Stimulated activated CD4-positive, alpha-beta T cell treated with anti-CD3 and anti-CD28 coated beads, Interleukin-1b, Interleukin-23, amount 100 ng/mL, for 1 hour (primary cell): ENCODE measurements around the gene SHISAL1.

Experiments used
- DNase-seq, 2 donors: peaks; one replicate each; pipeline ENCODE4 v3.0.0-alpha.2; 2020; ENCODE audit warnings: low read depth in 2 of 2

SHISAL1 gene

DNA sequence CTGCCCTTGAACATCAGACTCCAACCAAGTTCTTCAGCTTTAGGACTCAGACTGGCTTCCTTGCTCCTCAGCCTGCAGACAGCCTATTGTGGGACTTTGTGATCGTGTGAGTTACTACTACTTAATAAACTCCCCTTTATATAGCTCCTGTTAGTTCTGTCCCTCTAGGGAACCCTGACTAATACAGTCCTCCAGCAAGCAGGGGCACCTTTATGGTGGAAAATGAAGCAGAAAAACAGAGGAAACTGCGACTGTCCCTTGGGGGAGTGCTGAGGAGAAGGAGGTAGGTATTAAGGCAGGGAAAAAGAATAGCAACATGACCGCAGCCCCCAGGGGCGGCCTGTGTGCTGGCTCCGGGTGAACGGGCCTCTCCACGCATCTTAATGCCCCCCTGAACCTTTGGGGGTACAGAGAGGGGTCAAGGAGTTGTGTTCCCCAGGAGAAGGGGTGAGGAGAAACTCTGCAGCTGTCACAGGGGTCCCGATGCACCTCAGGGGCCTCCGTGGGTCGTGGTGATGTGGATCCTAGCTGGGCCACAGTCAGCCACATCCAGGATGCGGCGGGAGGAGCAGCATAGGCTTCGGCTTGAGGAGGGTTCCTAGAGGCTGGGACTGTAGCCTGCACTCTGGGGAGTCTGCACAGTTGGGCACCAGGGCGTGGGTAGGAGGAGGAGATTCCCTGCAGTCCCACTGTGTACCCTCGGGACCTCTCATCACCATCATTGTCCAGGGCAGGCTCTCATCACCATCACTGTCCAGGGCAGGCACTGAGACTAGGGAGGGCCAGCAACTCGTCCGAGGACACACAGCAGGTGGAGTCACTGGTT lies 34.3 kb downstream of the SHISAL1 start:
- DNase-seq, result no peak

DNA sequence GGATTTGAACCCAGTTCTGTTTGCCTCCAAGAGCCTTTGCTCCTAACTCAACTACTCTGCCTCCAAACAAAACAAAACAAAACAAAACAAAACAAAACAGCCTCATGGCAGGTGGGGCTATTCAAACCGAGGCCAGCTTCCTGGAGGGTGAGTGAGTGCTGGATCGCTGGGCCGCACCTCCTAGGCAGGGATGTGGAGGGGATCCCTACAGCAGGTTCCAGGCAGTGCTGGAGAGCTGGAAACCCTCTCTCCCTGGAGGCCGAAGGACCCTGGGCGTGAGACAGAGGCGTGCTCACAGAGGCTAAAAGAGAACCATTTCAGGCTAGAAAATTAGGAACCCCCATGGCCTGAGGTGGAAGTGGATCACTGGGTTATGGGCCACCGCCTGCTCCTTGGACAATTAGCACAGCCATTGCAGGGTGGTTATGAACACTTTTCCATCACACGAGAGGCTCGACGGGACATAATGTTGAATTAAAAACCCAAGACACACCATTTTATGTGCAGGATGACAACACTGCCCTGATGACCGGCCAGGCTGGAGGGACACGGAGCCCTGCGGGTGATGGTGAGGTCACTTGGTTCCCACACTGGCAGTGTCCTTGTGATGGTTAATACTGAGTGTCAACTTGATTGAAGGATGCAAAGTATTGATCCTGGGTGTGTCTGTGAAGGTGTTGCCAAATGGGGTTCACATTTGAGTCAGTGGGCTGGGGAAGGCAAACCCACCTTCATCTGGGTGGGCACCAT lies 35.2 kb downstream of the SHISAL1 start:
- no peak for DNase-seq

DNA sequence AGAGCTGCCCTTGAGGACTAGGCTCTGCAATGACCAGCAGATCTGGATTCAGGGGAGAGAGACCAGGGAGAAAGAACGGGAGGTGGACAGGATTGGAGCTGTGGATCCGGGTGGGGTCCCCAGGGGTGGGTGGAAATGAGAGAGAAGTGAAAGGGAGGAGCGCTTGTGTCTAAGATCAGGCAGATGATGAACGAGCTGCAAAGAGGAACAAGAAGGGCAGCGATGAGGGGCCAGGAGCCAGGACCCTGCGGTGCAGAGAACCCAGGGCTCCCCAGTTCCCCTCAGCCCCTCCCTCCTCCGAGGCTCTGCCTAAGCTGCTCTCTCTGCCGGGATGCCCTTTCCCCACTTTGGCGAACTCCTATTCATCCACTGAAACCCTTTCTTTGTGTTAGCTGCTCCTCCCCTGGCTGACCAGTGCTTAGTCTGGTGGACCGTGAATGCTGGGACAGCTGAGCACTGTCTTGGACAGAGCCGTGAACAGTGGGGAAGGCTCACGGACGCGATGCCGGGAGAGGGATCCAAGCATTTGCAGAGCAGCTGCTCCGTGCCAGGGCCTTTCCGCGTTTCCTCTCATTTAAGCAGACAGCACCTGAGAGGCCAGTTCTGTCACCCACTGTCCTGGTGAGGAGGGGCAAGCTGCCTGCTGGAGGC lies 35.9 kb downstream of the SHISAL1 start:
- no peak for DNase-seq

DNA sequence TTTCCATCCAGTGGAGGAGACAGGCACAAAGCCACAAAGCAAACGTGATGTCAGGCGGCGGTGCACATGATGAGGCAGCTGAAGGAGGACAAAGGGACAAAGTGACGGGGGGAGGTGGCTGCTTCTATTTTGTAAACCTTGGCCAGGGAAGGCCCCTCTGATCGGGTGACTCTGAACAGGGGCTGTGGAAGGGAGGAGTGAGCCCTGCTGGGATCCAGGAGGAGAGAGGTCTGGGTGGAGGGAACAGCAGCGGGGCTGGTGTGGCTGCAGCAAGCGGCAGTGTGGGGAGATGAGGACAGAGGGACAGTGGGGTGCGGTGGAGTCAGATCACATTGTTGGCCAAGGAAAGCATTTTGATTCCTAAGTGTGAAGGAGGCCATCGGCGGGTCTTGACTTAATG lies 36.7 kb downstream of the SHISAL1 start:
- no peak for DNase-seq

DNA sequence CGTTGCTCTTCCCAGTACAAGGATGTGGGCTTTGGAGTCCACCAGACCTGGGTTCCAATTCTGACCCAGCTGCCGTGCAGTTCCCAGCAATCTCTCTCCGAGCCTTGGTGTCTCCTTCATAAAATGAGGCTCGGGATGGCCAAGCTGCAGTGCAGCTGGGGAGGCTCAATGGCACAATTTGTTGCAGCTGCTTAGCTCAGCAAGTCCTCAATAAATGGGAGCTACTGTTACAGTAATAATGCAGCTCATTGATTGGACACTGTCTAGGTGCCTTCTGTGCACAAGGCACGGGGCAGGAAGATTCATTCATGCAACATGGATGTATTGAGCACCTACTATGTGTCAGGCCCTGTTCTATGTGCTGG lies 37.1 kb downstream of the SHISAL1 start:
- no peak for DNase-seq

DNA sequence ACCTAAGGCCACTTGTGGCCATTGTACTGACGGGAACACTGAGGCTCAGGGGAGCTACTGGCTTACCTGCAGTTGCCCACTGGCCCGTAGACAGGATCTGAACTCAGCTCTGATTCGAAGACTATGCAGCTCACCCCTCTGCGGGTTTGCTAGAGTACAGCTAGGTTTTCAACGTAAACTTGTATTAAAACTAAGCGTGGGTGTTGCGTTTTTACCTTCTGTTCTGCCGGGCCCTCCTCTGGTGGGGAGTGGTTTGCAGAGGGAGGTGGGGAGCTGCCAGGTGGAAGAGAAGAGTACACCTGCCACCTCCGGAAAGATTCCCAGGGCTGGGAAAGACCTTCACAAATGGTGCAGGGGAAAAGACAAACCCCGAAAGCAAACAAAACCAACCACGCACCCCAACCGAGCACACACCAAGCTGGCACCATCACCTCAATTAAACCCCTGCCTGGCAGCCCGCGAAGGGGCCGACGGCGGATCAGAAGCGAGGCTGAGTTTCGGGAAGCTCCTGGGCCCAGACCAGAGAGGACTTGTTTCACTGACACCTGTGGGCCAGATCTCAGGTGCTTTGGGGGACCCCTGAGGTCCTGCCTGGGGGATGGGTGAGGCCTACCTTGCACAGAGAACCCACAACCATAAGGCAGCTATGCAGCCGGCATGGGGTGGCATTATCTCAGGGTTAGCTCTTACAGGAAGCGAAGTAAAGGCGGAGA lies 37.7 kb downstream of the SHISAL1 start:
- no peak for DNase-seq

DNA sequence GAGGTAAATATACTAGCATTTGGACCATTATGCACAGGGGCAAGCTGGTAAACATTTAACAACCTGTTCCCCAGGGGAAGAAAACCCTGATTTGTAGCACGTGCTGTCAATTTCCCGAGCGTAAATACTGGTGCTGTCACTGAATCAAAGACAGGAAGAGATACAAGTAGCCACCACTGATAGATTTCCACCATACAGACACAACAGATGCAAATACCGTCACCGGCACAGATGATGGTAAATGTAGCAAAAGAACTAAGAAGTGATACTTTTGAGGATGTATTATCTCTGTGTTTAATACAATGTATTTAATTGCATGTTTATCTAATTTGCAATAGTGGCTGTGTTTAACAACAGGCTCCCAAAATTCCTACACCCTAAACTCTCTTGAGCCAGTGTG lies 39.6 kb downstream of the SHISAL1 start:
- DNase-seq, result no peak

DNA sequence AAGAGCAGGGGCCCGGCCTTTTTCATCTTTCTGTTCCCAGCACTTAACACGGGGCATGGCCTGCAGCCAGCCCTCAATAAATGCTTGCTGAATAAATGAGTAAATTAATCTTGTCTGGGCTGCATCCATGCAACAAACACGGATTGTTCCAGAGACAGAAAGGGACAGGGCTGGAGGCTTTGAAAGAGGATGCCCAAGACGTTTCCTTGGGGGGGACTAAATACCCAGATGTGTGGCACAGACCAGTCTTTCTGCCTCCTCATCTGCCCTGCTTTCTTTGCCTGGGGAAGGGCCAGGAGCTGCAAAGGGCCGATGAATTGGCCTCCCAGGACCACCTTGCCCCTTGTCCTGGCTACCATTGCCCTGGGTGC lies 40.4 kb downstream of the SHISAL1 start:
- no peak for DNase-seq

DNA sequence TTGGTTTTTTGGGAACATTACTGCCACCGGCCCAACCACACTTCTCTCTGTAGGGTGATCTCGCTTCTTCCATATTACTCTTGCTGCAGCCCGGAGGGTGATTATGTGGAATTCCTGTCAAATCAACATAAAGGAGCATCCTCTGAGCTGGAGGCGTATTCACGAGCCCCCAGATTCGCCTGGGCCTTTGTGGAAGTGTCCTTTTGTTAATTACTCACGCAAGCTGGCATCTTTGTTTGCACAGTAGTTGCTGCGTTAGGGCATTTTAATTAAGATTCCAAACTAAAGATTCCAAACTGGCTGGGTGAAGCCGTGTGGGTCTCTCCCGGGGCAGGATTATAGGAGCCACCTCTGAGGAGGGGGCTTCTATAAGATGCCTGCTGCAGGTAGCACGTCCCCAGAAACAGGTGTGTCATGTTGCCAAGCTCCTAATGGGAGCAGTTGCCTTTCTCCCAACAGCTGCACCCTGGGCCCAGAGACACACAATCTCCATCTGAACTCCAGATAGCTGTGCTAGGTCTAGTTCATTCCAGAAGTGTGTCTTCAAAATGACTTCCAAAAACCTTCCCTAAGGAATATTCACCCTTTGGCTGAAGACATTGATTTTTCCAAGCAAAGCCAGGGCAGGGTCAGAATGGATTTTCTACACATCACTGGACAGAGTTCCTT lies 40.9 kb downstream of the SHISAL1 start:
- DNase-seq, result no peak

DNA sequence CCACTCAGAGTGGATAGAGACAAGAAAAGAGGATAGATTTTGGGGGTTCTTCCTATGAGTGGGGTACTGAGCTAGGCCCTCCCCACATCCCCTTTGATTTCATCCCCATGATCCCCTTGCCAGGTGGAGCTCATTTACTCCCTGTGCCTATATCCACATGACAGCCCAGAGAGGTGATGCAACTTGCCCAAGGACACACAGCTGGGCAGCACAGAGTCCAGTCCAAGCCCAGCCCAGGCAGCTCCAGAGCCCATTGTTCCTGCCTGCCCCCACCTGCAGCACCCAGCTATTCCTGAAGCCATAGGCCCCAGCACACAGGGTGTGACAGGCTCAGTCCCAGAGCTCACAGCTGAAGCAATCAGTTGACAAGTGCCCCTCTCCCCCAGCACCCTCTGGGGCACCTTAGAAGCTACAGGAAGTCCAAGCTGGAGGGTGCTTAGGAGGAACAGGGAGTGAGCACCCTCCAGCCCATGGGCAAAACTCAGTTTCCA lies 41.7 kb downstream of the SHISAL1 start:
- DNase-seq, result no peak

DNA sequence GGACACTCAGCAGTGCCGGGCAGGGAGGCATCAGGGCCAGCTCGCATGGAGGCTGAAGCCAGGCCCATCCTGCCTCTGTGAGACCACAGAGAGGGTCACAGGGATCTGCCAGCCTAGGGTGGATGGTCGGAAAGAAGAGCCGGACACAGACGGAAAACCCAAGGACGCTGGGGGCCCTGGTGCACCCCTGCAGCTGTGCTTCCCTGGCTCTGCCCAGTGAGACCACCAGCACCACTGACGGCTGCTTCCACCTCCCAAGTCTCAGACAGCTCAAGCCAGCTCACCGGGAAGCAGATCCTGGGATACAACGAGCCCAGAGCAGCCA lies 42.2 kb downstream of the SHISAL1 start:
- DNase-seq, result no peak

DNA sequence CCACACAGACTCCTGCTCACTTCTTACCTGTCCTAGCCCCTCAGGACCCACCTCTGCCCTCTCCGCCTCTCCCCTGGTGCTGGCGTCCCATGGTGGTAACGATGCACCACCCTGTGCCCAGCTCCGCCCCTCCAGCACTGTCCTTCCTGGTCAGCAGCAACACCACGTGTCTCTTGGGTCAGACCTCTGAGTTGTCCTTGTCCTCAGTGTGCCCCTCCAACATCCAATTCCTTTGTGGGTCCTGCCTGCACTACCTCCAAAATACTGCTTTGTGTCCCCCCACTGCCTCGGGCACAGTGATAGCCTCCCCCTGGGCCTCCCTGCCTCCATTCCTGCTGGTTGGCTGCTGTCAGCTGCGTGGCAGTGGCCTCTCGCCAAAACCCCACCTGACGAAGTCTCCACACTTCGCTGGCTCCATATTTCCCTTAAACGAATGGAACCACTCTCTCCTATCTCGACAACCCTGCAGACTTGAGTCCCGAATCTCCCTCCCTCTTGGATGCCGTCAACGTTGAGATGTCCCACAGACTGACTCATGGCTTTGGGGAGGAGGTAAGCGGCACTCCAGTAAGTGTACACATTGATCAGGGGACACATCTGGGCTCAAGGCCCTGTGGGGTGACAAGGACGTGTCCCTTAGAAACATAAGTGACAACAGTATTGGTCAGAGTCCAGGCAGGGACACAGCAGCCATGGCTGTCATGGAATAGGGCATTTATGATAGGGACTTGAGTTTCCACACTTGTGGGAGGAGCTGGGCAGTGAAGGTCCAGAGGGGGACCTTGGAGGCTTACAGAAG lies 42.8 kb downstream of the SHISAL1 start:
- DNase-seq, result no peak

DNA sequence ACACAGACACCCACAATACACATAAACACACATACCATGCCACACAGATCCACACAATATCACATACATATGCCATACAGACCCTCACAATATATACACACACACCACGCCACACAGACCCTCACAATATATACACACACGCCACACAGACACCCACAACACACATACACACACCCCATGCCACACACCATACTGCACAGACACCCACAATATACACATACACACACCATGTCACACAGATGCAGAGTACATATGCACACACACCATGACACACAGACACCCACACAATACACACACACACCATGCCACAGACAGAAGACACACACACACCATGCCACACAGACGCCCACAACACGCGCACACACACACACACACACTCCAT lies 43.6 kb downstream of the SHISAL1 start:
- DNase-seq, result no peak

DNA sequence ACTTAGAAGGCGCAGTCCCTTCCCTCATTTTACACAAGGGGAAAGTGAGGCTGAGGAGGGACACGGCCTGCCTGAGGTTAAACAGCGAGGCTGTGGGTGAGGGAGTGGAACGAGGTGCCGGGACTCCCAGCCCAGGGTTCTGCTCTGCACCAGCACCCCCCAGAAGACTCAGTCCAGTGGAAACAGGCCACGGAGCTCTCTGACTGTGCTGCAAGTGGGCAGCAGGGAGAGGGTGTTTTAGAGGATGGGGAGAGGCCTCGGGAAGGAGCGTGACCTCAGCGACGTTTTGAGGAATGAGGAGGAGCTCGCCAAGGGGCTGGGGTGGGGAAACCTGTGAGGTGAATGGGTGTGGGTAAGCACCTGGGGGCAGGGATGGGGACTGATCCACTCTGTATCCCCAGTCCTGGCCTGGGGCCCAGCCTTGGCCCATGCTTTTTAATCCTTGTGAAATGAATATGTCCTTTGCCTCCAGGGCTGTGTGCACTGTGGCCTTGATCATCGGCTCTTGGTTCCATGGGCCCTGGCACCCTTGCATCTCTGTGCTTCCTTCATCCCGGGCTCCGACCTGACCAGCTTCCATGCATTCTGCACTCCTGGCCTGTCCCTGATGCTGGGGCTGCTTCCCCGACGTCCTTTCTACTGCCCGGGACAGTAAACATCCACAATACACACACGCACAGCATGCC lies 44.2 kb downstream of the SHISAL1 start:
- no peak for DNase-seq

DNA sequence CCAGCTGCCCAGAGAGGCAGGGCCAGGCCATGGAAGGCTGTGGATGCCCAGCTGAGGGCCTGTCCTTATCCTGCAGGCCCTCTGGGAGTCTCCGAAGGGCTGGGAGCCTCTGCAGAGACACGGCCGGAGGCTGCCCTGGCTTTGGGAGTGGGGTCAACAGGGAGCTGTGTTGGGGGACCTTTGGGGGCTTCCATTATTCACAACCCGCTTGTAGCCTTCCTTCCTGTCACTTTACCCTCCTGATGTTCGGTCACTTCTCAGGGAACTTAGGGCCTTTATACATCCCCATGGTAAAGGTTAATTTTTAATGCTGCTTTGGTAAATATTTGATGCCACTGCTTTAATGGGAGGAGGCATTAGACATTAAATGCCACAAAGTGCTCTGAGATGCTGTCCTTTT lies 44.9 kb downstream of the SHISAL1 start:
- DNase-seq, result no peak

DNA sequence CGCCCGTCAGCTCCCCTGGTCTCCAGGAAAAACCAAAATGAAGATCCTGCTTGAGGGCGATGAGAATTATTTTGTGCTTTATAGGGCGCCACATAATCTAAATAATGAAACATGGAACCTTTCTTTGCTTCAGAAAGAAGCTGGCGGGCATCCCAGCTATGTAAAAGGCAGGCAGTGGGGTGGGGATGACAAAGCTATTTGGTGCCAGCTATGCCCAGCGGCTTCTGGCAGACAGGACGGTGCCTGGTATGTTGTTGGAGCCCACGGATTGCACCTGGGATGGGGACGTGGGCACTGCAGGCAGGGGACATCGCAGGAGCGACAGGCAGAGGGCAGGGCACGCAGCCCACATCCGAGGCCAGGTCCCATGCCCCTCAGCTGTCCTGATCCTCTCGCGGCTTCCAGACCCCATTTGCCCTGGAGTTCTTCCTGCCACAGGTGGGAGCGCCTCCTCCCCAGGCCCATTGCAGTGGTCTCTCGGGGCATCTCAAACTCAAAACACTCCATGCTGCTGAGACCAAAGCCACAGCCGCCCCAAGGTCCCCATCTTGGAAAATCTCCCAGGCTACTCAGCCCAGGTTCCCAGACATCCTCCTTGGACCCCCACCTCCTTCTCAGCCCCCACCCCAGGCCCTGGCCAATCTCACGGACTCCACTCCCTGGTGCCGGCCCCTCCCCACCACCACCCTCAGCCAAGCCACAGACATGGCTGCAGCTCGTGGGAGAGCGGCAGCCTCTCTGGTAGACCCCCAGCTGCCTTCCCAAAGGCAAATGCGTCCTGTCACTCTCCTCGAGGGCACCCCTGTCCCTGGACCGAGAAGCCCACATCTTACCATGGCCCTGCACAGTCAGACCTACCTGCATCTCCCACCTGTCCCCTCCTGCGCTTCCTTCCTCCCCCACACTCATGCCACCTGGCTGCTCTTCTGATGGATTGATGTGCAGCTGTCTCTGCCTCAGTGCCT lies 45.7 kb downstream of the SHISAL1 start:
- DNase-seq, result no peak

DNA sequence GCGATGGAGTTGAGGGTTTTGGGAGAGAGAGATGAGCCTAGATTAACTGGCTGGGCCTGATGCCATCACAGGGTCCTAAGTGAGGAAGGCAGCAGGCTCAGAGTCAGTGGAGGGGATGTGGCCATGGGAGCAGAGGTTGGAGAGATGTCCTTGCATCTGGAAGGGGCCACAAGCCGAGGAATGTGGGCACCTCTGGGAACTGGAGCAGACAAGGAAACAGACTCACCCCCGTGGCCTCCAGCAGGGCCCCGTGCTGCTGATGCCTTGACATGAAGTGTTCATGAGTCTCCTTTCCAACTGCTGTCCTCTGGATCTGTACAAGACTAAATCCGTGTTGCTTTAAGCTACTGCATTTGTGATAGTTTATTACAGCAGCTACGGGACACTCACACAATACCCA lies 49.2 kb downstream of the SHISAL1 start:
- no peak for DNase-seq

DNA sequence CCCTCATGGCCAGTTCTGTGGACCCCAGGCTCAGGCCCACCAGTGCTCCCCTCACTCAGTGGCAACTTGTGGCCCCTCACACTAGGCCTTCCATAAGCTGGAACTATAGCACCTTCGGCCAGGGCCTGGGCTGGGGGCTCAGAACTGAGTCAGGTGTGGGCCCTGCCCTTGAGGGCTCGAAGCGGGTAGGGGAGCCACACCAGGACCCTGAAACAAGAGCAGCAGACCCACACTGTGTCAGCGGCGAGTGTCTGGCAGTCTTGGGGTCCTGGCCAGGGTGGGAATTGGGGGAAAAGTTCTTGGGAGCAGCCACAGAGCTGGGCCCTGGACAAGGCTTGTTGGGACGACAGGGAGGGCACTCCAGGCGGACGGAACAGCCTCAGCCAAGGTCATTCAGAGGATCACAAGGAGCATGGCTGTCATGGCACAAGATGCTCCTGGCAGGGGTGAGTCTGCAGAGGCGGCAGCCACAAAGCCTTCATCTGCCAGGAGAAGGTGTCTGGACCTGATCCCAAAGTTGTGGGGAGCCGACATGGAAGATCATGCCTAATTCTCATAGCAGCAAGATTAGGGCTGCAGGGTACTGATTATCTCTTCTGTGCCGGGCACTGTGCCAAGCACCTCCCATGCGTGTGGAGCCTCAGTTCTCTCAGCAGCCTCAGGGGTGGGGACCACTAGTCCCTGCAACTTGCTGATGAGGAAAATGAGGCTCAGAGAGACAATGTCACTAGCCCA lies 50.7 kb downstream of the SHISAL1 start:
- no peak for DNase-seq
